Caco-2 (cell line): ENCODE results near the gene DCTD. TPM values are rescaled to one million over a fixed set of nuclear protein-coding genes. Genes with fewer than 3 reads are reported as not detected.

Source experiments
- BruUV-seq: library from RNA; stranded (reverse); fragments of 400-500 nt; replicated peaks from 2 replicates; lab custom pipeline; 2021; lab: Mats Ljungman, UMichigan
- CTCF ChIA-PET: fragments of 300-600 bp; sonication (Branson Sonifier 250); formaldehyde crosslinking; loops from one replicate; lab custom pipeline; 2022; ENCODE audit warnings: antibody characterized with exemption; lab: Charles Lee
- POLR2A ChIA-PET: fragments of 300-600 bp; sonication (Branson Sonifier 250); formaldehyde crosslinking; loops from one replicate; lab custom pipeline; 2022; ENCODE audit warnings: antibody characterized with exemption; lab: Charles Lee
- DNase-seq, 2 experiments: peaks; one replicate each; pipeline versions ENCODE4 v3.0.0 to v3.0.0-alpha.2; 2020 to 2022
- H3K27me3 ChIP-seq: replicated peaks from 2 replicates; pipeline ENCODE4 v1.6.0; 2011; ENCODE audit warnings: low read length; ENCODE audit not compliant: control insufficient read depth, insufficient read depth
- H3K36me3 ChIP-seq: 2 replicates; pipeline ENCODE4 v1.5.1; 2011; ENCODE audit warnings: low read length; ENCODE audit not compliant: control insufficient read depth, insufficient read depth
- H3K4me1 ChIP-seq: fragments of 250-450 bp; sonication (Bioruptor Pico); 2 replicates; pipeline ENCODE4 v1.5.1; 2020; ENCODE audit warnings: mild to moderate bottlenecking
- H3K4me3 ChIP-seq: 2 replicates; pipeline ENCODE4 v1.5.1; 2011; ENCODE audit warnings: low read depth, mild to moderate bottlenecking, control low read depth, low read length
- H3K9me3 ChIP-seq: fragments of 250-450 bp; sonication (Bioruptor Pico); 2 replicates; pipeline ENCODE4 v1.5.1; 2020; ENCODE audit warnings: mild to moderate bottlenecking, moderate library complexity
- H3K27ac Mint-ChIP-seq: one replicate; pipeline ENCODE4 v1.8.0; 2022; ENCODE audit warnings: mixed read lengths; ENCODE audit not compliant: unreplicated experiment
- H3K27me3 Mint-ChIP-seq: one replicate; pipeline ENCODE4 v1.8.0; 2022; ENCODE audit warnings: mixed read lengths; ENCODE audit not compliant: insufficient read depth, unreplicated experiment
- H3K36me3 Mint-ChIP-seq: one replicate; pipeline ENCODE4 v1.8.0; 2022; ENCODE audit warnings: mild to moderate bottlenecking, mixed read lengths; ENCODE audit not compliant: insufficient read depth, unreplicated experiment
- H3K4me1 Mint-ChIP-seq: one replicate; pipeline ENCODE4 v1.8.0; 2022; ENCODE audit warnings: low read depth, mixed read lengths; ENCODE audit not compliant: unreplicated experiment
- H3K4me3 Mint-ChIP-seq: one replicate; pipeline ENCODE4 v1.8.0; 2022; ENCODE audit warnings: mild to moderate bottlenecking, moderate library complexity, mixed read lengths; ENCODE audit not compliant: unreplicated experiment
- H3K9me3 Mint-ChIP-seq: one replicate; pipeline ENCODE4 v1.8.0; 2022; ENCODE audit warnings: mixed read lengths; ENCODE audit not compliant: unreplicated experiment
- CTCF ChIP-seq, 2 experiments: fragments of 200-600 bp in 1 of 2; IDR thresholded peaks; 1 replicate in 1 of 2; 2 replicates in 1 of 2; pipeline versions ENCODE4 v1.5.1 to v1.8.0; 2011 to 2022; ENCODE audit warnings: antibody characterized with exemption in 1 of 2, control low read depth in 1 of 2, inconsistent platforms in 1 of 2, low read depth in 1 of 2, low read length in 1 of 2, mild to moderate bottlenecking in 1 of 2, moderate library complexity in 1 of 2; ENCODE audit not compliant: insufficient read depth in 1 of 2, severe bottlenecking in 1 of 2, unreplicated experiment in 1 of 2
- intact Hi-C: fragments of 100-400 bp; cut with micrococcal nuclease; formaldehyde crosslinking; loops from one replicate; pipeline ENCODE4 v1.10.0; 2022; ENCODE audit not compliant: unreplicated experiment
- total RNA-seq: library from RNA; stranded (reverse); gene quantifications from 2 replicates; pipeline ENCODE4 v1.2.3, GENCODE V29; 2022

Gene DCTD
- total RNA-seq, 1 experiment from 2014 or later = 79.0 TPM

- no peaks in the 10 kb centered on the region for H3K9me3 ChIP-seq
- peak in 1 of 2 experiments; percentile 20 for DNase-seq
- ChIA-PET CTCF (interaction anchor here (0.5 to 1.2 kb wide), 3 partner anchors 144 to 480 kb away, joined by 3 to 4 read pairs (median 3); no protein-coding TSS in a partner anchor), POLR2A (no interaction called here)
- no peak overlapping the region for H3K27ac Mint-ChIP-seq
- no peak overlapping the region for H3K4me3 ChIP-seq
- BruUV-seq = no TSS peak
- H3K36me3 ChIP-seq = no peaks in the 10 kb centered on the region
- H3K4me1 ChIP-seq = 0 out of 2 replicates have a peak, but pooled peaks cover 7% of the 10 kb centered on the region
- H3K27me3 Mint-ChIP-seq = no peaks in the 10 kb centered on the region
- no peaks in the 10 kb centered on the region for H3K9me3 Mint-ChIP-seq
- H3K4me3 Mint-ChIP-seq = no peak overlapping the region
- intact Hi-C loops = loop anchor here (10.0 kb wide), 3 partner anchors 124 to 1364 kb away; no protein-coding TSS in a partner anchor
- TF ChIP-seq CTCF (IDR thresholded peaks at IDR 0.05; ENCODE audit: insufficient read depth in 1 of 2, low read depth in 1 of 2, low read length in 1 of 2, severe bottlenecking in 1 of 2, unreplicated experiment in 1 of 2) = no peak
- H3K36me3 Mint-ChIP-seq = no peaks in the 10 kb centered on the region
- no peaks in the 10 kb centered on the region for H3K27me3 ChIP-seq
- no peaks in the 10 kb centered on the region for H3K4me1 Mint-ChIP-seq
Measured at GRCh38 chr4:182929296-182929695, 12.1 kb upstream of the DCTD start.

- CTCF ChIA-PET = no interaction called here
- intact Hi-C loops = loop anchor here (10.0 kb wide), 3 partner anchors 123 to 1363 kb away; no protein-coding TSS in a partner anchor
- H3K27me3 Mint-ChIP-seq = no peaks in the 10 kb centered on the region
- H3K4me1 Mint-ChIP-seq = no peaks in the 10 kb centered on the region
- Histone ChIP-seq H3K9me3 (no peaks in the 10 kb centered on the region), H3K36me3 (no peaks in the 10 kb centered on the region), H3K27me3 (no peaks in the 10 kb centered on the region), H3K4me3 (no peak overlapping the region), H3K4me1 (0 out of 2 replicates have a peak, but pooled peaks cover 7% of the 10 kb centered on the region)
- no TSS peak for BruUV-seq
- POLR2A ChIA-PET = no interaction called here
- no peak overlapping the region for H3K4me3 Mint-ChIP-seq
- DNase-seq = no peak
- H3K36me3 Mint-ChIP-seq = no peaks in the 10 kb centered on the region
- H3K27ac Mint-ChIP-seq = no peak overlapping the region
- H3K9me3 Mint-ChIP-seq = no peaks in the 10 kb centered on the region
- no peak for TF ChIP-seq CTCF (IDR thresholded peaks at IDR 0.05; ENCODE audit: insufficient read depth in 1 of 2, low read depth in 1 of 2, low read length in 1 of 2, severe bottlenecking in 1 of 2, unreplicated experiment in 1 of 2)
Measured at GRCh38 chr4:182928061-182928460, 10.9 kb upstream of the DCTD start.

- H3K4me1 Mint-ChIP-seq = no peaks in the 10 kb centered on the region
- ChIA-PET CTCF (no interaction called here), POLR2A (no interaction called here)
- H3K27ac Mint-ChIP-seq = no peak overlapping the region
- Histone ChIP-seq H3K36me3 (no peaks in the 10 kb centered on the region), H3K9me3 (no peaks in the 10 kb centered on the region), H3K4me3 (no peak overlapping the region), H3K4me1 (0 out of 2 replicates have a peak, but pooled peaks cover 7% of the 10 kb centered on the region), H3K27me3 (no peaks in the 10 kb centered on the region)
- intact Hi-C loops = loop anchor here (10.0 kb wide), 3 partner anchors 123 to 1363 kb away; no protein-coding TSS in a partner anchor
- no peaks in the 10 kb centered on the region for H3K27me3 Mint-ChIP-seq
- no peak for DNase-seq
- BruUV-seq = no TSS peak
- H3K9me3 Mint-ChIP-seq = no peaks in the 10 kb centered on the region
- H3K36me3 Mint-ChIP-seq = no peaks in the 10 kb centered on the region
- H3K4me3 Mint-ChIP-seq = no peak overlapping the region
- no peak for TF ChIP-seq CTCF (IDR thresholded peaks at IDR 0.05; ENCODE audit: insufficient read depth in 1 of 2, low read depth in 1 of 2, low read length in 1 of 2, severe bottlenecking in 1 of 2, unreplicated experiment in 1 of 2)
Measured at GRCh38 chr4:182927505-182927904, 10.3 kb upstream of the DCTD start.
